ENCODE measurements around the gene PDE6A. TPM values are rescaled to one million over a fixed set of nuclear protein-coding genes. Genes with fewer than 3 reads are reported as not detected.
"Not testable (repeated sequence)": the region's sequence is repeated elsewhere in the genome, so short reads cannot be mapped to it uniquely, and the experiment has no call there.

The PDE6A gene
- total RNA-seq, 1 donor from 2014 or later = not detected

DNA sequence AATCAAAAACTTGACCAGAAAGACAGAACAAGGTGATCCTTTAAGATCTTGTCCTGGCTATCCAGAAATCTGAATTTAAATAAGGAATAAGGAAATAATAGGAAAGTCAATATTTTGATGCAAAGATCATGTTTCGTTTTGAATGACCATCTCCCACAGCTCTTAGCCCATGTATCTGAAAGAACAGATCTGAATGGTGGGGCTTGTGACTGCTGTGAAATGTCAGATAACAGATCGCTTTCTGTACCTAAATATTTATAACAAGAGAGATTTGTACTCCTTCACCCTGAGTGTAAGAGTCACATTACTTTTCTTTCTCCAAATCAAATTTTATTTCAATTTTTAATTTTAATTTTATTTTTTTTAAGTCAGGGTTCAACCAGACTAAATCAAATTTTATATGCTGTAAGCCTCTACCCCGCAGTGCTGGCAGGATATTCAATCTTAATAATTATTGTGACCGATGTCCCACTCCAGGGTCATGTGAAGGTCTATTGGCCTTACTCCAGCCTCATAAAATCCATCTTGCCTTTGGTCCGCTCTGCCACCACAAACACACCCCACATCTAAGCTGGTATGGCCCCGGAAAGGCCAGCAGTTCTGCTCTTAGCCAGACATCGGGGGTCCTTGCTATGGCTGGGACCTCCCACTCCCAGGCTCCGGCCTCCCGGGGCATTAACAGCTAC, 9.0 kb upstream of the PDE6A start:
- DNase-seq (ENCODE audit: low spot score in 2 of 2) (no peak), FAIRE-seq (no peak)

GRCh38 chr5:149951138-149951749, 6.7 kb upstream of the PDE6A start:
- no peak for FAIRE-seq
- no peak for DNase-seq (ENCODE audit: low spot score in 2 of 2)

GRCh38 chr5:149948993-149949392, 4.4 kb upstream of the PDE6A start:
- DNase-seq (ENCODE audit: low spot score in 2 of 2) (no peak), FAIRE-seq (no peak)

DNA sequence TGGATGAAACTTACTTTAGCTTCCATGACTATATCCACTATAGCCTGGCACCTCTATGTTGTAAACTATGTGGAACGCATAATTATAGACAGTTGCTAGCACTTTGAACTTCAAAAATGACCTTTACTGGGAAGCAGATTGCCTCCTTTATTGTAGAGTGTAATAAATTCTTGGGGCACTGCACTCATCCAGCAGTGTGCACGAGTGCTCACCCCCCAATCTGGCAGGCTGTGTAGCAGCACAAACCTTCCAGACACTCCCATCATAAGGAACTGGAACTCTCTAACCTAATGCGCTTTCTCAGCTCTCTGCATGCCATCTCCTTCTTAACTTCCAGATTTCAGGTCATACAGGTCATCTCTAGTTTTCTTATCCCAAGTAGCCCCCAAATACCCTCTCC, 1.5 kb upstream of the PDE6A start:
- DNase-seq (ENCODE audit: low spot score in 2 of 2) = no peak
- FAIRE-seq = no peak

DNA sequence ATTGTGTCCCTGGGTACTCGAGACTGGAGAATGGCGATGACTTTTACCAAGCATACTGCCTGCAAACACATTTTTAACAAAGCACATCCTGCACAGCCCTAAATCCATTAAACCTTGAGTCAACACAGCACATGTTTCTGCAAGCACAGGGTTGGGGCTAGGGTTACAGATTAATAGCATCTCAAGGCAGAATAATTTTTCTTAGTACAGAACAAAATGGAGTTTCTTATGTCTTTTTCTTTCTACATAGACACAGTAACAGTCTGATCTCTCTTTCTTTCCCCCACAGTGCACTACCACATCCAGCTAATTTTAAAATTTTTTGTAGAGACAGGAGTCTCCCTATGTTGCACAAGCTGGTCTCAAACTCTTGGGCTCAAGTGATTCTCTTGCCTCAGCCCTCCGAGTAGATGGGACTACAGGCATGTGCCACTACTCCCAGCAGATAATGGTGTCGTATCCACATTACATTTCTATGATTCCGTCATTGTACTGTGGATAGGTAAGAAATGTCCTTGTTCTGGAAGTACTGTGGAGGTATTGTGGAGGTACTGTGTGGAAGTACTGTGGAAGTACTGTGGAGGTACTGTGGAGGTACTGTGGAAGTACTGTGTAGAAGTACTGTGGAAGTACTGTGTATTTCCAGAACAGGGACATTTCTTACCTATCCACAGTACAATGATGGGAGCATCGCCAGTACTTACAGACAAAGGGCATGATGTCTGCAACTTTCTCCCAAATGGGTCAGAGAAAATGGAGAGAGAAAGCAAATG, 1.2 kb downstream of the PDE6A start:
- not testable (repeated sequence) for FAIRE-seq; DNase-seq (ENCODE audit: low spot score in 2 of 2)

DNA sequence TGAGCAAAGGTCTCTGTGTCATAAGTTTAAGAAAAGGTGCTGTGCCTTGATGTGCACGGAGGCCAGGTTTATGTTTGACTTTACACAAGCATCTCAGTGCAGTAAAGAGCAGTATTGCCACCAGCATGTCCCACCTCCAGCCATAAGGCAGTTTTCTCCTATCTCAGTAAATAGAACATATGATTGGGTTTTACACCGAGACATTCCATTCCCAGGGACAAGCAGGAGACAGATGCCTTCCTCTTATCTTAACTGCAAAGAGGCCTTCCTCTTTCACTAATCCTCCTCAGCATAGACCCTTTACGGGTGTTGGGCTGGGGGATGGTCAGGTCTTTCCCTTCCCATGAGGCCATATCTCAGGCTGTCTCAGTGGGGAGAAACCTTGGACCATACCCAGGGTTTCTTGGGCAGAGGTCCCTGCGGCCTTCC, 1.8 kb downstream of the PDE6A start:
- DNase-seq (ENCODE audit: low spot score in 2 of 2); FAIRE-seq: not testable (repeated sequence)

DNA sequence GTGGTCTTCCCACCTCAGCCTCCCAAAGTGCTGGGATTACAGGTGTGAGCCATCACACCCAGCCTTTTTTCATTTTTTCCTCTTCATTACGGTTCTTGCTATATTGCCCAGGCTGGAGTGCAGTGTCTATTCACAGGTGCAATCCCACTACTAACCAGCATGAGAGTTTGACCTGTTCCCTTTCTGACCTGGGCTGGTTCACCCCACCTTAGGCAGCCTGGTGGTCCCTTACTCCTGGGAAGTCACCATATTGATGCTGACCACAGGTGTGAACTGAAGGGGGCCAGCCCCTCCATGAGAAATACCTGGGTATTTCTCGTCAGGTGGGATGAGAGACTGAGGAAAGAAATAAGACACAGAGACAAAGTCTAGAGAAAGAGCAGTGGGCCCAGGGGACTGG, 2.4 kb downstream of the PDE6A start:
- no peak for FAIRE-seq
- no peak for DNase-seq (ENCODE audit: low spot score in 2 of 2)

- FAIRE-seq = no peak
- DNase-seq (ENCODE audit: low spot score in 2 of 2) = no peak
Observed at GRCh38 chr5:149941795-149942194, 2.8 kb downstream of the PDE6A start.

DNA sequence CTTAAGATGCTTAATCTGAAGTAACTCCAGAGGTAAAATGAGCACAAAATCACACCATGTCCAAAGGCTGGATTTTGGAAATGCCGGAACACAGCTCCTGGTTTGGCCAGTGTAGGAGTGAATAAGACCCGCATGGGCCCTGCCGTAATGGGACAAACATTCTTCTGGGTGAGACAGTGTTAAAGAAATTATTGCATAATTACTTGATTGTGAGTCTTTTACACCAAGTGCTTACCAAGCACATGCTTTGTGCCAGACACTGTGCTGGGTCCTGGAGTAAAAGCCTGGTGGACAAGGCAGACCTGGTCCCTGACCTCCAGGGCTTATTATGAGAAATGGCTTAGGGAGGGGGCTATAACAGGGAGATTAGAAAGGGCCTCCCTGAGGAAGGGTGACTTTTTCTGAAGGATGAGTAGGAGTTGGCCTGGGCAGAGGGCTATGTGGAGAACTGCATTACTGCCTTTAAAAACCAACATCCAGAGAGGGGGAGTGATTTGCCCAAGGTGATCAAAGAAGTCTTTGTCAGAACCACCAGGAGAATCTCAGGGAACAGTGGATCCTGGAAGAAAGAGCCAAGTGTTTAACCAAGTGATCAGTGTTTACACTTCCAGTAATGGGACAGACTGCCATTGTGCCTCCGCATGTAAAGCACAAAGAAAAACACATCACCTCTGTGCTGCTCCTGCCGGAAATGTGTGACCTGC, 3.5 kb downstream of the PDE6A start:
- DNase-seq (ENCODE audit: low spot score in 2 of 2) = no peak
- no peak for FAIRE-seq

DNA sequence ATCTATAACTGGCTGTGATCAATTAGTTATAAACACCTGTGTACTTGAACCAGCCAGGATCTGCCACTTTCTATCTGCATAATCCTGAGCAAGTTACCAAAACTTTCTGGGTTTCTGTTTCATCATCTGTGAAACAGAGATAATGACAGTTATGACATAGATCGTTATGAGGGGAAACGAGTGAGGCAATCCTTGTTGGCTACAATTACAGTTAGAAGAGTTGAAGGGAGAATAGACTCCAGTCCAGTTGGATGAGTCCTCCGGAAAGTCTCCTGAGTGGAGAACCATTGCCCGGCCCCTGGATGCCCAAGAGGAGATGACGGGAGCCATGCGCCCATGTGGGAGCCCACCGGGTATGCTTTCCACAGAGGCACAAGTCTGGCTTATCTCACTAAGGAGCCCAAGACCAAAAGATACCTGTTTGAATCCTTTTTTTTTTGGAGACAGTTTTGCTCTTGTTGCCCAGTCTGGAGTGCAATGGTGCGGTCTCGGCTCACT, 4.5 kb downstream of the PDE6A start:
- FAIRE-seq (no peak), DNase-seq (ENCODE audit: low spot score in 2 of 2) (no peak)

DNA sequence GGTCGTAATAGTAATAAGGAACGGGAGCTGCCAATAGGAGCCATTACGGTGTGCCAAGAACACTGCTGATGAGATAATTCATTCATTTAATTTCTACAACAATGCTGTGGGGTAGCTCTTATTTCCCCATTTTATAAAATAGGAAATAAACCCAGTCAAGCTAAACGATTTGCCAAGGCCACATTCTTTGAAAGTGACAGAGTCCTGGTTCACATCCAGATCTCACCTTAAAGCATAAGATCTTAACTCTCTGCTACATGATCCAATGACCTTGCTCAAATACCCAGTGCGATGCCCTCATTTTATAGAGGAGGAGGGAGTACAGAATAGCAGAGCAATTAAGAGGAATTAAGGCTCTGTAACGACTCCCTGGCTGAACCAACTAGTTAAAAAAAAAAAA, 5.0 kb downstream of the PDE6A start:
- no peak for DNase-seq (ENCODE audit: low spot score in 2 of 2)
- FAIRE-seq = no peak

- no peak for DNase-seq (ENCODE audit: low spot score in 2 of 2)
- FAIRE-seq = no peak
Observed at GRCh38 chr5:149938791-149939358, 5.7 kb downstream of the PDE6A start.

DNA sequence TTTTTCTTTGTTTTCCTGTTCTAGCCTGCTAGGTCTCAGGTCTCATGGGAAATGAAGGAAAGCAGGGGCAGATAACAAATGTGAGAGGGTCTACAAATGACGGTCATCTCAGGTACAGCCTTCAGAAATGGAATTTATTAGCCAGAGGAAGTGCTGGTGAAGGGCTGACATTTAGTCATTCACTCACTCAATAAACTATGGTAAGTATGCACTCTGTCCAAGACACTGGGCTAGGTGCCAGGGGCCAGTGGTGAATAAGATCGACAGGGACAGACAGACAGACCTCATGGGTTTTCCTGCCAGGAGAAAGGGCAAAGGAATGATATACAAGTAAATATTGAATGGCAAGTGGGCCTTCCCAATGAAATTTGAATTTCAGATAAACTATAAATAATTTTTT, 6.3 kb downstream of the PDE6A start:
- FAIRE-seq (no peak), DNase-seq (ENCODE audit: low spot score in 2 of 2) (no peak)

- no peak for FAIRE-seq
- DNase-seq (ENCODE audit: low spot score in 2 of 2) = no peak
Observed at GRCh38 chr5:149937610-149938009, 7.0 kb downstream of the PDE6A start.

GRCh38 chr5:149936700-149937091, 7.9 kb downstream of the PDE6A start:
- DNase-seq (ENCODE audit: low spot score in 2 of 2) (no peak), FAIRE-seq (no peak)

- DNase-seq (ENCODE audit: low spot score in 2 of 2) (no peak), FAIRE-seq (no peak)
Observed at GRCh38 chr5:149936044-149936699, 8.4 kb downstream of the PDE6A start.

DNA sequence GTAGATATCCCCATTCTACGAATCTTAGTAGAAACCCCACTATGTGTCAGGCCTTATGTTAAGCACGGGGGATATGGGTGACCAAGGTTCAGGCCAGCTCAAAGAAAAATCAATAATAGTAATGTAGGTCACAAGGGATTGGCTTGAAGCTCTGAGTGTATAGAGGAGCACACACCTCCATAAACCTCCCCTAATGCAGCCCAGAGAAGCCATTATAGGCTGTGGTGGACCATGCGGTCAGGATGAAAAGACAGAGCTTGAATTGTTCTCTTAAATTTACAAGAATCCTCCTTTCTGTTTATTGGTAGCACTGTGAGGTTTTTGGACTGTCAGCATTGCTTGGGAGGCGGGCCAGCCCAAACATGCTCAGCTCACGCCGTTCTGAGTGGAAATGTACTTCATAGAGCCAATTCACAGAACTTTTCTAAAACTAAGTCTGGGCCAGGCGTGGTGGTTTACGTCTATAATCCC, 9.1 kb downstream of the PDE6A start:
- FAIRE-seq = no peak
- DNase-seq (ENCODE audit: low spot score in 2 of 2) = no peak

DNA sequence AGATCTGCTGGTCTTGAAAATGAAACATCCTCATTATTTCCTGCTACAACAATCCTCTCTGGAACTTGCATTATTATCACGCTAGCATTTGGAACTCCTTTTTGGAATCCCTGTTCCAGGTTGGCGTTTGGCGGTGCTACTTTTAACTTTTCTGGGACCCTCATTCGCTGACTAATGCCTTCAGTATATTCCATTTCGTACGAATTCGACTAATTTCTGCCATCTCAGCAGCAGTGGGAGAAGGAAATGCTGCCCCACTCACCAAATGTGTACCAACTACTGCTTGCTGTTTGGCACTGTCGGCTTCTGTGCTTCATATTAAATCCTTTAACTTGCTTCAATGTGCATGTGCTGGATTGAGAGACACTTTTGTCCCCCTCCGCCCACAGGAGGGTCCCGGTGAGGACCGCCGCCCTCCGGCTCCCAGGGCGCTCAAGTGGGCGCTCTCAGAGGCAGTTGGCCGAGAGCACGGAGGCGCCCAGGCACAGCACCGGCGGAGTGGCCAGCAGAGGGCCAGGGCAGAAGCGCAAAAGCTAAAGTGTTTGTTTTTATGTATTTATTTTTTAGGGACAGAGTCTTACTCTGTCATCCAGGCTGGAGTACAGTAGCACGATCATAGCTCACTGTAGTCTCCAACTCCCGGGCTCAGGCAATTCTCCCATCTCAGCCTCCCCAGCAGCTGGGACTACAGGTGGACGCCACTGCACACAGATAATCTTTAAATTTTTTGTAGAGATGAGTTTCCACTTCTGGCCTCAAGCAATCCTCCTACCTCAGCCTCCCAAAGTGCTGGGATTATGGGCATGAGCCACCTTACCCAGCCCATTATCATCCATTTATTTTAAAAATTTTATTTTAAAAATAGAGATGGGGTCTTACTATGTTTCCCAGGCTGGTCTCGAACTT, 11.9 kb downstream of the PDE6A start:
- DNase-seq (ENCODE audit: low spot score in 2 of 2) = no peak

GRCh38 chr5:149931992-149932436, 12.6 kb downstream of the PDE6A start:
- DNase-seq (ENCODE audit: low spot score in 2 of 2) (no peak), FAIRE-seq (no peak)

More for the DNA sequence above, 11.9 kb downstream of the PDE6A start:
- FAIRE-seq = no peak

All from frontal cortex (tissue), 4 donors.